NCI-H524 (cell line): ENCODE data around the gene PGGHG.
"Not testable (repeated sequence)": the region's sequence is repeated elsewhere in the genome, so short reads cannot be mapped to it uniquely, and the experiment has no call there.

Source experiments
- DNase-seq, 2 experiments: peaks; one replicate each; lab custom pipeline; 2025; lab: John Stamatoyannopoulos, UW

PGGHG gene

GRCh38 chr11:297586-298405 lies 8.9 kb downstream of the PGGHG start:
- no peak for DNase-seq

DNA sequence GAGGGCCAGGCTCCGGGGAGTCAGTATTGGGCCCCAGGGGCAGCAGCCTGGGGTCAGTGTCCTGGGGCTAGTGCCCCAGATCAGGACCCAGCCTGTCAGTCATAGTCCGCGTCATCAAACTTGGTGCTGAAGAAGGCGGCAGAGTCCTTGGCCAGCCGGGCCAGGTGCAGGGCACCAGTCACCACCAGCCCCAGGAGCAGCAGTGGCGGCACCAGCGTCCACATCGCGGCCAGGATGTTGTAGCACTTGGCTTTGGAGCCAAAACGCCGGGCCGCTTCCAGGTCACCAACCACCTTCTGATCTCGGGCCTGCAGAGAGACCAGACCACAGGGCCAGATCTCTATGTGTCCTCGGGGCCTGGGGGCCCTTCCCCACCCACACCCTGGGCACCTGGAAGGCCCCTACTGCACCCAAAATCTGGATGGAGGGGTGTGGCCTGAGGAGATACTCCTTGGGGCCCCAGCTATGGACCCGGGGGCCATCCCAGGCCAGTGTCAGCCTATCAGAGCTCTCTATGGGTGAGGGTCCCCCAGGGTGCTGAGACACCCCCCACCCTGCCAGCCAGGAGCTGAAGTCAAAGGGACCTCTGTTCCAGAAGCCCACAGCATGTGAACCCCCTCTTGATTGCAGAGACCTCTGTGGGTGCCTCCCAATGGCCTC lies 9.6 kb downstream of the PGGHG start:
- no peak for DNase-seq

DNA sequence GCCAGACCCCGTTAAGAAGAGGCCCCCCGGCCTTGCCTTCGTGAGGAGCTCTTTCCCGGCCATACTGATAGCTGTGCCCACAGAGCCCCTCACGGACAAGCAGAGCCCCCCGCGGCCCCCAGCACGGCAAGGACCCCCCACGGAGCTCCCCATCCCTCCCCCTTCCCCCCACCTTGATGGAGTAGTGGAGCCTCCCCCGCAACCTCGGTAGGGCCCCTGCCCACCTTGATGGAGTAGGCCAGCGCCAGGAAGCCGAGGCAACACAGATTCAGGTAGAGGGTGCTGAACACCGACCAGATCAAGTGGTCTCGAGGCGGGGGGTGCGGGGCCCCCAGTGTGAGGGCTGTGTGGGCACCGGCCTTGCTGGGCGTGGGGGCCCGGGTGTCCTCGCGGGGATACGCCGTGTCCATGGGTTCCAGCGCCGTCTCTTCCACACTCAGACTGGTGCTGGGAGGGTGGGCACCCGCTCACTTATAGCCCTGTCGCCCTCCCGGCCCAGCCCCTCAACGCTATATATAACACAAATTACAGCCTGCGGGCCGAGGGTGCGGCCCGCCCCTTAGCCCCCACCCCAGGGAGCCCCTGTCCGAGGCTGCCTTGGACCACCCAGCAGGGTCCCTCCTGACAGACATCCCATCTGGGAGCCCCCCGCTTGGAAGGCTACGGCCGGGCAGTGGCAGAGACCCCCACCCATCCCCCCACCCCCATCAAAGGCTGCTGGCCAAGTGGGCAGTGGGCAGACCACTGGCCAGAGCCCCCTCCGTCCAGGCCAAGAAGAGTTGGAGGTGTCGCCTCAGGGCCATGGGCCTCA lies 10.4 kb downstream of the PGGHG start, which contains the start of gene IFITM5:
Gene IFITM5, minus strand, starts transcription at position 446 of the 811 bp plus-strand sequence. Its CDS starts 36 bp downstream, at position 410.
- DNase-seq = no peak

DNA sequence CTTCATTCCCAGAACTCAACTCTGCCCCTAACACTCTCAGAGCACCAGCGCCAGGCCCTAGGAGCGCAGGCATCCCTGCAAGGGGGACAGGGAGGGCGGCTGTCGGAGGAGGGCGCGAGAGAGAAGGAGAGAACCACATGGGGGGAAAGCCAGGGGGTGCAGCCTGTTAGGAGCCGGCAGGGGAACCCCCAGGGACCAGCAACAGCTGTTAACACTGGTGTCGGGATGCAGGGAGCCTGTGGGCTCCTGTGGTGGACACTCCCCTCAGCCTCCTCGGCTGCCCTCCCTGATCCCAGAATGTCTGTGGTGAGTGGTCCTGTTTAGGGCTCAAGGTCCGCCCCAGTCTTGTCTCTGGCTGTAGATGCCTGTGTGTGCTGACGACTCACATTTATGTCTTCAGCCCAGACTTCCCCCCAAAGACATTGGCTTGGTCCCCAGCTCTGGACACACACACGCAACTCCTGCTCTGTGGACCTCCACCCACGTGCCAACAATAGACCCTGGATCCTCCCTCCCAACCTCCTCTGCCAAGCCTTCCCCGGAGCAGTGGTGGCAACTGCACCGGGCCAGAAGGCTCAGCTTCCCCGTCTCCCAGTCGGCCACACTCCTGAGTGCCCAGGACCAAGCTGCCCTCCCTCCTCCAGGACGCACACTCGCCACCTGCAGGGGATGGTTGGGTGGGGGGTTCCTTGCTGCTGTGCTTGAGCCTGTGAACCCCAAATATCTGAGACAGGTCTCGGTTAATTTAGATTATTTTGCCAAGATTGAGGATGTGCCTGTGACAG lies 11.2 kb downstream of the PGGHG start:
- peak; percentile 10 to 70 for DNase-seq

DNA sequence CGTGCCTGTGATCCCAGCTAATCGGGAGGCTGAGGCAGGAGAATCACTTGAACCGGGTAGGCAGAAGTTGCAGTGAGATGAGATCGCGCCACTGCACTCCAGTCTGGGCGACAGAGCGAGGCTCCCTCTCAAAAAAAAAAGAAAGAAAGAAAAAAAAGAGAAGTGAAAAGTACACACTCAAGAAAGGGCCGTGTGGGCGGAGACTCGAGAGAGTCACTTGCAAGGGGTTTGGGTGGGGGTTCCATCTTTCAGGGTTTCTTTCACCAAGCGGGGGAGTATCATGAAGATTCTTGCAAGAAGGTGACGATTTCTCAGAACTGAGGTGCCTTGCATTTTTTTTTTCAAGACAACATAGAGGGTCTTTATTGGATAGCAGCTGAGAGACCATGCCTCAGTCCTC lies 14.4 kb downstream of the PGGHG start:
- DNase-seq = no peak

- DNase-seq = no peak
These were observed 15.2 kb downstream of the PGGHG start for GRCh38 chr11:304061-304506.

GRCh38 chr11:304915-305843 lies 16.3 kb downstream of the PGGHG start:
- DNase-seq = peak in 1 of 2 experiments; percentile 35

- no peak for DNase-seq
These were observed 16.9 kb downstream of the PGGHG start for GRCh38 chr11:305844-306211.

GRCh38 chr11:306645-307371 lies 17.9 kb downstream of the PGGHG start:
- no peak for DNase-seq

DNA sequence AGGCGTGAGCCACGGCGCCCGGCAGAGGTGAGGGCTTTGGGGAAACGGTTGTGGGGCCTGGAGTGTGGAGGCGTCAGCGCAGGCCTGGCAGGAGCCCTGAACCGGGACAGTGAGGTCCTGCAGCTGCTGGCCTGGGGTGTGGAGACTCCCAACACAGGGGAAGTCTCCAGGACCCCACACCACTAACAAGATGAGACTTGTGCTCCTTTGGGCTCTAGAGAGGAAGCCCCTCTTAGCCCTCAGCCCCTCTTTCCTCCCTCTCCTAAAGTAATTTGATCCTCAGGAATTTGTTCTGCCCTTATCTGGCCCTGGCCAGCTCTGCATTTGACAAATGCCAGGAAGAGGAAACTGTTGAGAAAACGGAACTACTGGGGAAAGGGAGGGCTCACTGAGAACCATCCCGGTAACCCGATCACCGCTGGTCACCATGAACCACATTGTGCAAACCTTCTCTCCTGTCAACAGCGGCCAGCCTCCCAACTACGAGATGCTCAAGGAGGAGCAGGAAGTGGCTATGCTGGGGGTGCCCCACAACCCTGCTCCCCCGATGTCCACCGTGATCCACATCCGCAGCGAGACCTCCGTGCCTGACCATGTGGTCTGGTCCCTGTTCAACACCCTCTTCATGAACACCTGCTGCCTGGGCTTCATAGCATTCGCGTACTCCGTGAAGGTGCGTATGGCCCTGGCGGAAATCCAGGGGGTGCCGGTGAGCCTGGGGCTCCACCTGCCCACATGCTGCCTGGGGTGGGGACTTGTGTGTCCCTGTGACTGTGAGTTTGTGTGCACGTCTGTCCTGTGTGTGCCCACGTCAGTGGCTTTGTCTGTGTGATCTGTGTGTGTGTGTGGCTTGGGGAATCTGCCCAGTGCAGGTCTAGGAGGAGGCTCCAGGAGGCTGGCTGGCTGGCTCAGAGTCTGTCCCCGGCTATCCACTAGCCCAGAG lies 19.1 kb downstream of the PGGHG start, which contains the start of gene IFITM2:
Gene IFITM2, plus strand, starts transcription at position 51 of the 943 bp plus-strand sequence. Its CDS starts 377 bp downstream, at position 428.
- not testable (repeated sequence) for DNase-seq

GRCh38 chr11:308740-309665 lies 20.1 kb downstream of the PGGHG start:
- DNase-seq = not testable (repeated sequence)

DNA sequence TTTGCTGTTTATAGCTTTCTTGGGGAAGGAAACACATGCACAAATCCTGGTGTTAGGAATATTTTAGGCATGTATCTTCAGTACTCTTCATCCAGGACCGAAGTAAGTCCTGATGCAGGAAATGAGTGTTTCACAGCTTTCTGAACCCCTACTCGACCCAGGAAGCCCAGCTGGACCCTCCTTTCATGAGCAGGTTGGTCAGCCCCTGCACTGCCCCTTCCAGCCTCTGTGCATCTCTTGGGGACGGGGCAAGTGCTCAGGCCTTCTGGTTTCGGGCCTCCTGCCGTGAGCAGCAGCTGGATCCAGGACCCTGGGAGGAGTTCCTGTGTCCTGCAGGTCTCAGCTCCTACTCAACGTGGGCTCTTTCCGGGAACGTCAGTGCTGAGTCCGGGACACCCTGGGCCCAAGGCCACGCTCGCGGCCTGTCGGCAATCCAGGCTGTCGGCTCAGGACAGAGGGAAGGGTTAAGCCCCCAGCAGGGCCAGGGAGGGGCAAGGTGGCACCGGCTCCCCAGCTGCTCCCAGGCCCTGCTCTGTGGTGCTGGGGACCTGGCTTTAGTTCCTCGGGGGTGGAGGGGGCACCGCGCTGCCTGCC lies 21.1 kb downstream of the PGGHG start:
- not testable (repeated sequence) for DNase-seq

- DNase-seq = not testable (repeated sequence)
These were observed 22.3 kb downstream of the PGGHG start for GRCh38 chr11:311013-311748.

DNA sequence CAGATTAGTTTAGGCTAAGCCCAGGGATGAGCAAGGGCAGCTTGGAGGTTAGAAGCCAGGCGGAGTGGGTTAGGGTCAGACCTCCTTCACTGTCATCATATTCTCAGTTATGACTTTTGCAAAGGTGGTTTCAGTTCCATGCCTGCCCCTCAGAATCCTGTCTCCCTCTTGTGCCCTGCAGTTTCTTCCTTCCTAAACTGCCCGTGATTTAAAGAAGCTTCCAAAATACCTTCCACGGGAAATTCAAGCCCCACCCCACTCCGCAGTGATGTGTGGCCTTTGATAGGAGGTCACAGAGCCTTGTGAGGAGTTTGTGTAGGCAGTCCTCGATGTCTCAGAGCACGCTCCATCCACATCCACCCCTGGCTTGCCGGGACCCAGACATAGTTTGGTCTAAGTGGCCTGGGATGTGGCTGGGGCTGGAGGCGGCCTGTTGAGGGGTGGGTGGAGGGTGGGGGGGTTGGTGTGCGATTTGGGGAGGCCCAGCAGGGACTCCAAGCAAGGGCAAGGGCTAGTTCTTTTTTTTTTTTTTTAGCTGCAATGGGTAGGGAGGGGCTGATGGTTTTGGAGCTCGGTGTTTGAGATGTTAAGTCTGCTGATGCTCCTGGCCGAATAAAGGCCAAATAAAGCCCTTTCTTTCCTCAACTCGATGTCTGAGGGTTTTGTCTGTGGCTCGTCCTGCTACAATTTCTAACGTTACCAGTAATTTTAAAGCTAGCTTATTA lies 23.3 kb downstream of the PGGHG start:
- no peak for DNase-seq

DNA sequence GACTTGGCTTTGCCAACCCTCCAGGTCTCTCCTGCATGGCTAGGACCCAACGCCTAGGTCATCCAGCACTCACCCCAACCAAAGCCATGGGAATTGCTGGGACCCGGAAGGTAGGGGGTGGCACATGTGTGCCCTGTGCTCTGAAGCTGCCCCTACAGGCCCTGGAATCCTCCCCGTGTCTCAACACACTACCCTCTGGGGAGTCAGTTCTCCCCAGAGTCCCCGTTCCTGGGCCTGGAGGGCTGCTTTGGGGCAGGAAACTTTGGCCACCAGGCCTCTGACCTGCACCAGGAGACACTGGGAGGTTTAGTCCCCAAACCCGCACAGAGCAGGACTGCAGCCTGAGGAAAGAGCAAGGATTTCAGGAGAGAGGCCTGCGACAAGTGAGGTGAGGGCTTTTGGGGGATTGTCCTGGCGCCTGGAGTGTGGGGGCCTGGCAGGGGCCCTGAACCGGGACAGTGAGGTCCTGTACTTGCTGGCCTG lies 24.4 kb downstream of the PGGHG start:
- no peak for DNase-seq
